Measurements from ENCODE around the gene ATRAID.

The ATRAID gene

GRCh38 chr2:27222407-27222806 is 10.6 kb downstream of the ATRAID start:
- in situ Hi-C loops (cut with HindIII; ENCODE audit: low sequenced_read_pairs) = no loop called here
- no peak for DNase-seq (ENCODE audit: low read depth, low spot score)
- H3K4me3 ChIP-seq (ENCODE audit: low read depth, low read length) = no peak overlapping the region
- TF ChIP-seq CTCF (IDR thresholded peaks at IDR 0.05; ENCODE audit: low read depth, low read length) = no peak

GRCh38 chr2:27223416-27223815 is 11.6 kb downstream of the ATRAID start:
- TF ChIP-seq CTCF (IDR thresholded peaks at IDR 0.05; ENCODE audit: low read depth, low read length) = no peak
- no peak for DNase-seq (ENCODE audit: low read depth, low spot score)
- H3K4me3 ChIP-seq (ENCODE audit: low read depth, low read length) = no peak overlapping the region
- in situ Hi-C loops (cut with HindIII; ENCODE audit: low sequenced_read_pairs) = no loop called here

- no peak for TF ChIP-seq CTCF (IDR thresholded peaks at IDR 0.05; ENCODE audit: low read depth, low read length)
- H3K4me3 ChIP-seq (ENCODE audit: low read depth, low read length) = no peak overlapping the region
- in situ Hi-C loops (cut with HindIII; ENCODE audit: low sequenced_read_pairs) = no loop called here
- DNase-seq (ENCODE audit: low read depth, low spot score) = no peak
These were observed 13.7 kb downstream of the ATRAID start for GRCh38 chr2:27225526-27225925.

GRCh38 chr2:27227501-27227900 is 15.7 kb downstream of the ATRAID start:
- no peak for TF ChIP-seq CTCF (IDR thresholded peaks at IDR 0.05; ENCODE audit: low read depth, low read length)
- H3K4me3 ChIP-seq (ENCODE audit: low read depth, low read length) = no peak overlapping the region
- no peak for DNase-seq (ENCODE audit: low read depth, low spot score)
- in situ Hi-C loops (cut with HindIII; ENCODE audit: low sequenced_read_pairs) = no loop called here

GRCh38 chr2:27231921-27232320 is 20.1 kb downstream of the ATRAID start:
- no peak for TF ChIP-seq CTCF (IDR thresholded peaks at IDR 0.05; ENCODE audit: low read depth, low read length)
- no peak for DNase-seq (ENCODE audit: low read depth, low spot score)
- in situ Hi-C loops (cut with HindIII; ENCODE audit: low sequenced_read_pairs) = no loop called here

GRCh38 chr2:27233341-27233740 is 21.5 kb downstream of the ATRAID start:
- no peak for TF ChIP-seq CTCF (IDR thresholded peaks at IDR 0.05; ENCODE audit: low read depth, low read length)
- no peak overlapping the region for H3K4me3 ChIP-seq (ENCODE audit: low read depth, low read length)
- no peak for DNase-seq (ENCODE audit: low read depth, low spot score)
- in situ Hi-C loops (cut with HindIII; ENCODE audit: low sequenced_read_pairs) = no loop called here

More at GRCh38 chr2:27231921-27232320, 20.1 kb downstream of the ATRAID start:
- no peak overlapping the region for H3K4me3 ChIP-seq (ENCODE audit: low read depth, low read length)

GRCh38 chr2:27236136-27236535 is 24.3 kb downstream of the ATRAID start:
- no peak overlapping the region for H3K4me3 ChIP-seq (ENCODE audit: low read depth, low read length)
- no peak for TF ChIP-seq CTCF (IDR thresholded peaks at IDR 0.05; ENCODE audit: low read depth, low read length)
- DNase-seq (ENCODE audit: low read depth, low spot score) = no peak
- in situ Hi-C loops (cut with HindIII; ENCODE audit: low sequenced_read_pairs) = no loop called here
